Anterior cingulate cortex (tissue), 58 donors: ENCODE measurements around the gene LMBRD1.
A peak's percentile ranks its signal among the peaks of the same experiment; 100 is the strongest.
"Not testable (repeated sequence)": the region's sequence is repeated elsewhere in the genome, so short reads cannot be mapped to it uniquely, and the experiment has no call there.

Source experiments
- DNase-seq, 58 donors: peaks; one replicate each; lab custom pipeline; 2025; lab: John Stamatoyannopoulos, UW

The LMBRD1 gene

DNA sequence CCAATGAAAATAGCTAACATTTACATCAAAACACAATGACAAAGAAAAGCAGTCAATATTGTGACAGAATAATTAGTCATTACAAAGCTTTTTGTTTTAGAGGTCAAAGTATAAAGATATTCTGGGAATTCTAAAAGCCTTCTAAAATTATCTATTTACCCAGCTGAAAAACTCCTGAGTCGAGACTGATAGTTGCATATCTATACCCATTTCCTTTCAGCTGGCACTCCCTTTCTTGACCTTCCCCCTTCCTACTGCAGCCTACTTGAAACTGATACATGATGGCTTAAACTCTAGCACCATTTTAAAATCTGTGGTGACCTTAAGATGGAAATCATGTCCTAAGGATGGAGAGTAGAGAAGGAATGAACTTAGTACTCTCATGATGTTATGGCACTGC lies 38.6 kb downstream of the LMBRD1 start:
- DNase-seq, result no peak

DNA sequence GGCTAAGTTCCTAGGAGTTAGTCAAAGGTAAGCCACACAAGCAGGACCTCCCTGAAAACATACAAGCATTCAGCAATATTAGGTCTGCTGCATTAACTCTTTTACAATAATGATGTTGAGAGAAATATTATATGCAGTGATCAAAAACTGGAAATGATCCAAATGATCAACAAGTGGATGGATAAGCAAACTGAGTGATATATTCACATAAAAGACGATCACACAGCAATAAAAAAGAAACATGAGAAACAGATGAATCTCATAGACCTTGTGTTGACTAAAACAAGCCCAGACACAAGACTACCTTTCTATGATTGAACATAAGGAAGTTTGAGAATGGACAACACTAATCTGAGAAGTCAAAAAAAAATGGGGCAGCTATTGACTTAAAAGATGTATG lies 39.9 kb downstream of the LMBRD1 start:
- DNase-seq, result no peak

DNA sequence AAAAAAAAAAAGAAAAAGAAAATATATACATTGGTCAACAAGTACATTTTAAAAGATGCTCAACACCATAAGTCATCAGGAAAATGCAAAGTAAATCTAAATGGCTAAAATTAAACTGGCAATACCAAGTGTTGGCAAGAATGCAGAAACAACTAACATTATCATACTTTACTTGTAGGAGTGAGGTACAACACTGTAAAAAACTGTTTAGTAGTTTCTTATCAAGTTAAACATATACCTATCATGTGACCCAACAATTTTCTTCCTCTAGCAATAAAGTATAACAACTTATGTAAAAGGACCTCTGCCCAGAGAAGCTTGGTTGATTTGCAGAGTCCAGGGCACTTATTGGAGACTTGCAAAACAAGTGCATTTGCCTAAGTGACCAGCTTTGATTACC lies 40.4 kb downstream of the LMBRD1 start:
- no peak for DNase-seq

DNA sequence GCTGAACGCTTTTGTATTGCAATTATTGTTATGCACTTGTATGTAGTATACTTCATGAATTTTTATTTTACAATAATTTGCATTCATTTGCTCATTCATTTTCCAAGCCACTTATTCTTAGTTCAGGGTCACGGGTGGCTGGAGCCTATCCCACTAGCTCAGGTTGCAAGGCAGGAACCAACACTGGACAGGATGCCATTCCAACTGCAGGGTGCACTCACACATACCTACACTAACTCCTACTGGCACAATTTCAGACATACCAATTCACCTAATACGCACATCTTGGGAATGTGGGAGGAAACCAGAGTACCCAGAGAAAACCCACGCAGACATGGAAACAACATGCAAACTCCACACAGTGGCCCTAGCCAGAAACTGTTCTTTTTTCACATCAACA lies 61.8 kb downstream of the LMBRD1 start:
- no peak for DNase-seq

DNA sequence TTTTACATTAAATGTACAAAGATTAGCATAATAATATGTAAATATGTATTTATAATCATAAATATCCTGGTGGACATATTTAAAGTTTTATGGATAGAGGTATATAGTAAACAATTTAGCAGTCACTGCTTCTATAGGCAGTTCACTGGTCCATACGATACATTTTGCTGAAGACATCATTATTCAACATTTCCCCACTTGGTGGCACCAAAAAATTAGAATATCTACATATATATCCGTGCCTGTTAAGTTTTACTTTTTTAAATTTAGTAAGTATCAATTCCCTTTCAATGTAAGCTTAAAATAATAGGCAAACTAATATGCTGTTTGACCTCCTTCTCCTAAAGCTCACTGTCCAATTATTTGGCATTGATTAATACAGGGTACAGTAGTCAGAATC lies 64.2 kb downstream of the LMBRD1 start:
- DNase-seq, result peak in 1 of 58 donors; percentile 3

DNA sequence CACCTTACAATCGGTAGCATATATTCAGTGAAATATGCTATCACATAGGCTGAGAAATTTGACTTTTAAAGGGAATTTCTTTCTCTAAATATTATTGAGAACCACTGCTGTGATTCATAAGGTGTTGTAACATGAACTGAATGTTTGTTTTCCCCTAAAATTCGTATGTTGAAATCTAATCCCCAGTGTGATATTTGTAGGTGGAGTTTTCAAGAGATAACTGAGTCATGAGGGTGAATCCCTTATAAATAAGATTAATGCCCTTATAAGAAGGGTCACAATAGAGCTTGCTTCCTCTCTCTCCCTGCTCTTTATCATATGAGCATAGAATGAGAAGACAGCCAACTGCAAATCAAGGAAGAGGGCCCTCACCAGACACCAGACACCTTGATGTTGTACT lies 64.8 kb downstream of the LMBRD1 start:
- no peak for DNase-seq

DNA sequence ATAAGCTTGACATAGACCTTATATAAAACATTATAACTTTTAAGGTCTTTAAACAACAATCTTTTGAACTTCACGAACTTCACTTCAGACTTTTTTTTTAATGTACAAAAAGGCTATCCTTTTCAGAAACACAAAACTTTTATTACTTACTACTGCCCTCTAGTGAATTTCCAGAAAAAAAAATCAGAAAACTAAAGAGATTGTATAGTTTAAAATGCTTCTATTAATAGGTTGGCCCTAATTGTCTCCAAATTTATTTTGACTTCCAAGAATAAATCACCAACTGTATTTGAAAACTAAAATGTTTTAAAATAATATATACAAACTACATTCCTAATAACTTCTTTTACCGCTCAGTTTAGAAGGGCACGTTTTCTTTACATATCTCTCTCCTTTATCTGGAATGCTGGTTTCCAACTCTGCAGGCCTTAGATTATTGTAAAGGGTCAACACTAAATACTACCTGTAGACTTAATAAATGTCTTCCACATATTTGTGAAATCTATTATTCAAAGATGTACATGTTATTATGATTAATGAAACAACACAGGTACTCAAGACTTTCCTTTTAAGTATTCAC lies 66.8 kb downstream of the LMBRD1 start:
- no peak for DNase-seq

DNA sequence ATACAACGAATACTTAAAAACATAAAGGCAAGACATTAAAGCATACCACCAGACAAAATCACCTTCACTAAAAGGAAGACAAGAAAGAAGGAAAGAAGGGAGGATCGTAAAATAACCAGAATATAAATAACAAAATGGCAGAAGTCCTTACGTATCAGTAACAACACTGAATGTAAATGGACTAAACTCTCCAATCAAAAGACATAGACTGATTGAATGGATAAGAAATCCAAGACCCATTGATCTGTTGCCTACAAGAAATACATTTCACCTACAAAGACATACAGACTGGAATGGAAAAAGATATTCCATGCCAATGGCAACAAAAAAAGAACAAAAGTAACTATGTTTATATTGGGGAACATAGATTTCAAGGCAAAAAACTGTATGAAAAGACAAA lies 74.1 kb downstream of the LMBRD1 start:
- DNase-seq, result no peak

DNA sequence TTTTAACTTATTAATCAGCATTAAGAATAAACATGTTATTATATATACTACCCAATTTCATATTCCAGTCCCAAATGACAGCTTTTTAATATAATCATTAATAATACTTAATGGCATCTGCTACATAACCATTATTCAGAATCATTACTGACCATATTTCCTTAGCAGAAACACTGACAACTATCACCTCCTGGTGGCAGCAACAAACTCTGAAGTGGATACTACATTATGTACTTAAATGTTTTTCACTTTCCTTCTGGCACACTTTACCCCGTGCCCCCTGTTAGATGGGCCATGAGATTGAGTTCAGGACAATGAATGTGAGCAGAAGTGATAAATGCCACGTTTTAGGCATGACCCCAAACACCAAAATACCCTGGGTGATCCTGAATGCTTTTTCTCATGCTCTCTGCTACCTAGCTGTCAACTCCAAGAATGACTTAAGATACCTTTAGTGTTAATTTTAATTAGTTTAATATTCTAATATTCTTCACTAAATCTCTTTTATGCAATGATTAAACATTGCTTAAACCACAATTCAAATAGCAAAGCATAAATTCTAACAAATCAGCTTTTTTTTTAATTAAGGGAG lies 77.1 kb downstream of the LMBRD1 start:
- DNase-seq, result no peak

DNA sequence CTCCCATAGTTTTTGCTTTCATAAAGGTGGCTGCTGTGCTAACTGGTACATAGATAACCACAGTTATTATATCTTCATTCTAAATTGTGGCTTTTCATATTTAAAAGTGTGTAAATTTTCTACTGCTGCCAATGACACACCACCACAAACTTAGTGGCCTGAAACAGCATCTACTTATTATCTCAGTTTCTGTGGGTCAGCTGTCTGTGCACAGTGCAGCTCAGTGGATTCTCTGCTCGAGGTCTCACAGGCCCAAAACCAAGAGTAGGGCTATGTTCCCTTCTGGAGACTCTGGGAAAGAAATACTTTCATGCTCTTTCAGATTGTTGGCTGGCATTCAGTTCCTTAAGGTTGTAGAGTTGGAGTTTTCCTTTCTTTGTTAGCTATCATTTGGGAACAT lies 90.1 kb downstream of the LMBRD1 start:
- no peak for DNase-seq

DNA sequence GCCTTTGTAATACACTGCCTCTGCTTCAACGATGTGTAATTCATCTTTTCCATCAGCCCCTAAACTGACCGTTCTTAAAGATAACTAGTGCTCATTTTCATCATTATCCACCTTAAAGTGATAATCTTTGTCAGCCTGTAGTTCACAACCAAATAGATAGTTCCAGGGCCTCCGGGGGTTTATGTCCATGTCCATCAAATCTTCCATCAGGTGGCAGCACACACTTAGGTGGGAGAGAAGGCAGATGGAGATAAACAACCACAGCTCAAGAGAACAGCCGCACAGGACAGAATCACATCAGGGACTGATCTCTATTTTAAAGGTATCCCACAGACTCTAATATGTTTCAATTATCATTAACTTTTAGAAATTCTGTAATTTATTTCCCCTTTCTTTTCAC lies 90.9 kb downstream of the LMBRD1 start:
- no peak for DNase-seq

DNA sequence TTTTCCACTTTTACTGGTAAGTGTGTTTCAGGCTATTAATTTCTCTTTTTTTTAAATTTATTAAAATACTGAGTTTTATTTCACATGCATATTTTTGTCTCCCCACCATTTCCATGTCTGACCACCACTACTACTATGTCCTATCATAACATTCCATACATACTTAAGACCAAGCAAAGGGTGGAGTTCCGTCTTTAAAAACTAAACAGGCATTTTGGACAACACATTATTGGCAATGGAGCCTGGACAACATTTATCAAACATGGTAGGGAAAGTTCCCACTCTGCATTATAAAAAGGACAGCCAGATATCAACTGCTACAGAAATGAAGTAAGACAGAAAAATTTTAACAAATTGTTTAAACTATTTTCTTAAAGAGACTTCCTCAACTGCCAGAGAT lies 91.9 kb downstream of the LMBRD1 start:
- DNase-seq, result no peak

DNA sequence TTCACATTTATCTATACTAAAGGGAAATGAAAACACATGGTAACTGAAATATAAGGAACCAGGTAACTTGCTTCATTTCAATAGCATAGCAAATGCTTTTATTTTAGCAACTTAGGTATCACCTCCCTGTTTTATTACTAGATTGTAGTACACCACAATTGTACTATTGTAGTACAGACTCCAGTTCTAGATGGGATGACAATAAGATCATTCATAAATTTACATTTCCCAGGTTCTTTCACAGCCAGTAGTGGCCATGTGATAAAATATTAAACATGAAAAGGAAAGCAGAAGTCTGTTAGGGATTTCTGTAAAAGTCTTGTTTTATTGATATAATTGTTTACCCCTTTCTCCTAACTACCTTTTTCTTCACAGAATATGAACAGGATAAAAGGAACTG lies 97.2 kb downstream of the LMBRD1 start:
- DNase-seq, result no peak

DNA sequence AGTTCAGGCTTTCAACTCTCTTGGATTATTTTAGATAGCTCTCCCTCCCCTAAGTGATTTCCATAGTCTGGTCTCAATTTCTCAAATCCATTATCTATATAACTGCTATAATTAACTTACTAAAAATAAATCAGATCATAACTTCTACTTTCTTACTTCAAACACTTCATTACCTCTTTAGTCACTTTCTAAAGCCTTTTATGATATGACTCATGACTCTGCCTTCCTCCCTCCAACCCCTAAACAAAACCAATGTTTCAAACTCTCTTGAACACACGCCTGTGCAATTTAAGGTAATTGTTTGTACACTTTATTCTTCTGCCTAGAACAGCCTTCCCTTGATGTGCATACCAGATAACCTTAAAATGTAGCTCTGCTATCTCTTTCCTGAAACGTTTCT lies 100.5 kb downstream of the LMBRD1 start:
- no peak for DNase-seq

DNA sequence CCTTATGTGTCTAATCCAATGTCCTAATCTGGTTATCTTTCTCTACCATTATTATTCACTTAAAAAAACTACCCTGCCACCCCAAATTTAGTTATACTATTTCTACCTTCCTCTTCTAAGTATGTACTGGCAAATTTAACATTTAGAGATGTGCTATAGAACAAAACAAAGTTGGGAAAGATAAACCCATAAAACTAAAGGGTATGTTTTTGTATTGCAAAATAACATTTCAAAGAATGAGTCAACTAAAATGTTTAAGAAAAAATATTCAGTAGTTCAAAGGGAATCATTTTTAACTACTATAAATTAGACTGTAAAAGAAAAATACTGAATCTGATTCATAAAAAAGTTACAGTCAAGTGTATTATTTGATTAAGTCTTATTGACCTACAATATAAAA lies 103.0 kb downstream of the LMBRD1 start:
- DNase-seq, result no peak

DNA sequence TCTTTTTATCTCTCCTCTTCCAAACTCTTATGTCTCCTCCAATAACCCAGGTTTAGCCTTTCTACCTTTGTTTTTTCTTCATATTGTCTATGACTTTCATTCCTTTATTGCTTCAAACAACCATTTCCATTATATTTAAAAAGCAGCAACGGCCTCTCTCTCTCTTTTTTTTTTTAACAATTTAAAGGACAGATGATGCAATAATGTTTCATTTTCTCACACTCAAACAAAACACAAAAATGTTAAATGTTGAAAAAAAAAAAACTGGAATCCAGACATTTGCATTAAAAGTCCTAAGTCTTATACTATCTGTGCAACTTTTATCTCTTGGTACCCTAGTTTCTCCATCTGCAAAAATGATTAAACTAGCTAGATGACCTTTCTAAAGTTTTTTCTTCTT lies 105.8 kb downstream of the LMBRD1 start:
- DNase-seq, result no peak

DNA sequence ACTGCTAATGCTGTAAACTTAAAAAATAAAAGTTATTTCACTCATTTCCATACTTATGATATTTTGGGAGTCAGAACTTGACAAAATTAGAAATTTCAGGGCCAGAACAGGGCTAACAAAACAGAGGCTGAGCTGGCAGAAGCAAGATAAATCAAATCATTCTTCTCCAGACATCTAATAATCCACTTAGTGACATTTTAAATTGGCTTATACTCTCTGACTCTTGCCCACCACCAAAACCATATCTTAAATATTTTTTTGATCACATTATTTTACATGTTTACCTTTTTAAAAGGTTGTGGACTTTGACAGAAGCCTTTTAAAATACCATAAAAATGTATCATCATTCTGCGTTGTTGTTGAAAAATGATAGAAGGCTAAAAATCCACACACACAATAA lies 116.5 kb downstream of the LMBRD1 start:
- no peak for DNase-seq

DNA sequence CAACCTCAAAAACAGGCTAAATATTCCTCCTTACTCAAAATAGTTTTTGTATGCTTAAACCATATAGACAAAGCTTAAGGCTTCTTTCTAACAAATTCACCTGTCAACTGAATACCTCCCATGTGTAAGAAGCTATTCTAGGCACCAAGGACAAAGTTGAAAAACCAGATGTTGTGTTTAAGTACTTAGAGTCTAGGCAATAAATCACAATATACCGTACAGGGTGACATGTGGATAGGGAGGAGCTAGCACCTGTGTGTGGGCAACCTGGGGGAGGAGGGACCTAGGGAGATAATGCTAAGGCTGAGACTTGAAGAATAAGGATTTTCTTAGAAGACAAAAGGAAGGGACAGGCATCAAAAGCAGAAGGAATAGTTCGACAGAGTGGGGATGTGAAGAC lies 123.5 kb downstream of the LMBRD1 start:
- DNase-seq, result no peak

DNA sequence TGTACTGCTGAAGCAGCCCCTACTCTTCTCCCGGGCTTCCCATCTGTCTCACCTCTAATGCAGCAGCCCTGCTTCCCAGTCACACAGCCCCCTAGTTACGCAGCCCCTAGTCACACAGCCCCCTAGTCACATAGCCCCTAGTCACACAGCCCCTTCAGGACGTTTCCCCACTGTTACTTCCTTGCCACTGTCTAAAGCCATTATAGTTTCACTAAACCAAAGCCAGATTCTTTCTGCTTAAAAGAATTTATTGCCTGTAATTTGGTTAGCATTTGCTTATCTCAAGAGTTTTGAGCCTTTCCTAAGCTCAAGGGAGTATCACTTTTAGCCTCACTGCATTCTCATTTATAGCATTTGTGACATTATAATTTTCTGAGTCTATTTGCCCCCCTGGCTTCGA lies 127.9 kb downstream of the LMBRD1 start:
- DNase-seq, result no peak

DNA sequence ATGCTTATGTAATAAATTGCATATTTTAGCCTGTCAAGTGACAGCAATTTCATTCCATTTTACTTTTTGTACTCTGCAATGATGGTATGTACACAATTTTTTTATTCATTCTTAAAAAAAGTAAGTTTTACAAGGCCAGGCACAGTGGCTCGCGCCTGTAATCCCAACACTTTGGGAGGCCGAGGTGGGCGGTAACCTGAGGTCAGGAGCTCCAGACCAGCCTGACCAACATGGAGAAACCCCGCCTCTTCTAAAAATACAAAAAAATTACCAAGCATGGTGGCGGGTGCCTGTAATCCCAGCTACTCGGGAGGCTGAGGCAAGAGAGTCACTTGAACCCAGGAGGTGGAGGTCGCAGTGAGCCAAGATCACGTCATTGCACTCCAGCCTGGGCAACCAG lies 130.0 kb downstream of the LMBRD1 start:
- not testable (repeated sequence) for DNase-seq

DNA sequence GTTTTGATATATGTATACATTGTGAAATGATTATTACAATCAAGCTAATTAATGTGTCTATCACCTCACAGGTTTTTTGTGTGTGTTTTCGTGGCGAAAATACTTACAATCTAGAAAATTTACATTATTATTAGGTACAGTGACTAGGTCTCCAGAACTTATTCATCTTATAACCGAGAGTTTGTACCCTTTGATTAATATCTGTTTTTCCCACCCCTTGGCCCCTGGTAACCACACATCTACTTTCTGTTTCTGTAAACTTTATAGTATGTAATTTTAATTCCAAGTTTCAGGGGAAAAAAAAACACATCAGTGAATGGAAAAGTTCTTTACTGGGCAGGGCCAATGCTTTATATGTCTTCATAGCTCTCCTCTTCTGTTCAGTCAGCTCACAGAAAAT lies 131.4 kb downstream of the LMBRD1 start:
- DNase-seq, result no peak

DNA sequence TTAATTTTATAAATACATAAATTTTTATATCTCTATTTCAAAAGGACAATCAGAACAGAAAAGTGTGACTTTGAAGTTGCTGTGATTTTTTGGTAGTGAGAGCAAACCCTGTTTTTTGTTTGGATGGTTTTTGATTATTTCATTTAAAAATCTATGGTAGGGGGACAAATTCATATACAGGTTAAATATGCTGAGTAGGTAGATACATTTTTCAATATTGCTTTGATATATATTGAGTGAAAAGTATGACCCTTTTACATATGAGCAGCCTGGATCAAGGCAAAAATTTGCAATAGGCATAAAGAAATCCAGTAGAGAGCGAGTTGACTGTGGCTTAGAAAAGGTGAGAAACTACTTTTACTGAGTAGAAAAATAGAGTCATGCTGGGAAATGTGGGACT lies 132.3 kb downstream of the LMBRD1 start:
- no peak for DNase-seq

DNA sequence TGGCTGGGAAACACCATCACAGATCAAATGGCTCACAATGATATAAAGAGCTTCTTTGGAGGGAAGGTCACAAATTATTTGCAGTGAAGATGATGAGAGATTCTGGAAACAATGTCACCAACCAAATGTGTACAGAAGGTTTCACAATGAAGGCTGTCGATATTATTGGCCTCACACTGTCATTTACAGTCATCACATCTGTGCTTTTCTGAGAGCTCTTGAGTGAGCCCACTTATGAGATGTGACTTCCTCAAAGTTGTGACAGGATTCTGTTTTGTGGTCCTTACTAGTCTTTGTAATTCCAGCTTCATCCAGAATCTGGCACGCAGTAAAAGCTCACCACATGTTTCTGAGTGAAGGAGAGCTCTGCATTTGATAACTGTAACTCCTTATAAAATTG lies 133.6 kb downstream of the LMBRD1 start:
- no peak for DNase-seq
